ENCODE measurements around the gene VAMP2.

VAMP2 gene

GRCh38 chr17:8146381-8147140 is 16.2 kb downstream of the VAMP2 start:
- ATAC-seq: no peak
- TF ChIP-seq CSDC2 (CRISPR knock-in tag; IDR thresholded peaks at IDR 0.05) (no peak), ZNF70 (CRISPR knock-in tag; IDR thresholded peaks at IDR 0.05) (no peak), TOX (CRISPR knock-in tag; IDR thresholded peaks at IDR 0.05; ENCODE audit: borderline replicate concordance) (no peak), ARNTL (CRISPR knock-in tag; IDR thresholded peaks at IDR 0.05; ENCODE audit: borderline replicate concordance, low read depth) (no peak), ZNF8 (CRISPR knock-in tag; IDR thresholded peaks at IDR 0.05) (no peak), PPARA (CRISPR knock-in tag; IDR thresholded peaks at IDR 0.05; ENCODE audit: borderline replicate concordance) (no peak)

GRCh38 chr17:8145811-8146210 is 16.9 kb downstream of the VAMP2 start:
- TF ChIP-seq TCF4 (CRISPR knock-in tag; IDR thresholded peaks at IDR 0.05; ENCODE audit: borderline replicate concordance) (no peak), ARNTL (CRISPR knock-in tag; IDR thresholded peaks at IDR 0.05; ENCODE audit: borderline replicate concordance, low read depth) (no peak), ZFP30 (CRISPR knock-in tag; IDR thresholded peaks at IDR 0.05) (no peak), TOX (CRISPR knock-in tag; IDR thresholded peaks at IDR 0.05; ENCODE audit: borderline replicate concordance) (no peak), CREB5 (CRISPR knock-in tag; IDR thresholded peaks at IDR 0.05; ENCODE audit: low read depth) (no peak), PATZ1 (CRISPR knock-in tag; IDR thresholded peaks at IDR 0.05; ENCODE audit: borderline replicate concordance) (no peak), OSR1 (CRISPR knock-in tag; IDR thresholded peaks at IDR 0.05) (no peak), ZNF8 (CRISPR knock-in tag; IDR thresholded peaks at IDR 0.05) (no peak), ISL1 (CRISPR knock-in tag; IDR thresholded peaks at IDR 0.05) (no peak), ZC3H10 (CRISPR knock-in tag; IDR thresholded peaks at IDR 0.05) (no peak), ZFP3 (CRISPR knock-in tag; IDR thresholded peaks at IDR 0.05) (no peak), CSRNP3 (CRISPR knock-in tag; IDR thresholded peaks at IDR 0.05) (no peak), TSHZ2 (CRISPR knock-in tag; IDR thresholded peaks at IDR 0.05) (no peak)
- ATAC-seq: no peak

- TF ChIP-seq TSHZ2 (CRISPR knock-in tag; IDR thresholded peaks at IDR 0.05): no peak
- TF ChIP-seq CSDC2 (CRISPR knock-in tag; IDR thresholded peaks at IDR 0.05): no peak
- no peak for TF ChIP-seq POU6F1 (CRISPR knock-in tag; IDR thresholded peaks at IDR 0.05; ENCODE audit: borderline replicate concordance, low read depth)
- no peak for TF ChIP-seq BACH2 (CRISPR knock-in tag; IDR thresholded peaks at IDR 0.05; ENCODE audit: borderline replicate concordance)
- ATAC-seq: no peak; the same call in 2 of the 3 replicates
These were observed 18.1 kb downstream of the VAMP2 start for GRCh38 chr17:8144401-8145231.

Data from SK-N-SH treated with all-trans-retinoic acid at 6 μM for 48 hours (cell line).